ENCODE data around the gene NAGA. TPM values are rescaled to one million over a fixed set of nuclear protein-coding genes. Genes with fewer than 3 reads are reported as not detected.
"Not testable (repeated sequence)": the region's sequence is repeated elsewhere in the genome, so short reads cannot be mapped to it uniquely, and the experiment has no call there.

The NAGA gene
- total RNA-seq, 1 donor from 2014 or later: 10.0 TPM

GRCh38 chr22:42074846-42075676 lies 4.4 kb upstream of the NAGA start:
- DNase-seq: no peak

DNA sequence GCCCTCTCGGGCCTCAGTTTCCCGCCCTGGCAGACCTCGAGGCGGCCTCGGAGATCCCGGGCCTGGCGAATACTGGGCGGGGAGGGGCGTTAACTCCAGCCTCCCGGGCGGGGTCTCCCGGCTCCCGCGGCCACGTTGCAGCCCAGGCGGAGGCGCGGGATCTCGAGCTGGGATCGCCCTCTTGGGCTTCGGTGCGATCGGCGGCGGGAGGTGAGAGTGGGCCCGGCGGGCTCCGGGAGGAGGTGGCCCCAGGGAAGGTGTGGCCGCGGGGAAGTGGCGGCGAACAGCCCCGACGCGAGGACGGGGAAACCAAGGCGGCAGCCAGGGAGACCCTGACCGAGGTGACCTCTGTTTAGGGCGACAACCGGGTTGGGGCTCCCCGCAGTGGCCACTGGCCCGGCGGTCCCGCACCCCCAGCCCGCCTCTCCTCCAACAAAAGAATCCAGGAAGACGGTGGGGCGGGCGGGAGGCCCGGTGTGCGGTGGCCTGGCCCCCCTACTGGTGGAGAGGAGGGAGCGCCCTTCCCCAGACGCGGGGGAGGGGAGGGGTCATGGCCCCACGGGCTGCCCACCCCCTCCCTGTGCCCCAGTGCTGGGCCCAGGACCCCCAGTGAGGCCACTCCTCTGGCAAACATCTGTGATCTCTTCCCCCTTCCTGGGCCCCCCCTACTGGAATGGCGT lies 3.7 kb upstream of the NAGA start, which contains the start of gene PHETA2:
Gene PHETA2 (plus strand): TSS at position 117 of the 680 bp plus-strand sequence. CDS start 3,046 bp downstream, outside the sequence.
- DNase-seq: no peak

DNA sequence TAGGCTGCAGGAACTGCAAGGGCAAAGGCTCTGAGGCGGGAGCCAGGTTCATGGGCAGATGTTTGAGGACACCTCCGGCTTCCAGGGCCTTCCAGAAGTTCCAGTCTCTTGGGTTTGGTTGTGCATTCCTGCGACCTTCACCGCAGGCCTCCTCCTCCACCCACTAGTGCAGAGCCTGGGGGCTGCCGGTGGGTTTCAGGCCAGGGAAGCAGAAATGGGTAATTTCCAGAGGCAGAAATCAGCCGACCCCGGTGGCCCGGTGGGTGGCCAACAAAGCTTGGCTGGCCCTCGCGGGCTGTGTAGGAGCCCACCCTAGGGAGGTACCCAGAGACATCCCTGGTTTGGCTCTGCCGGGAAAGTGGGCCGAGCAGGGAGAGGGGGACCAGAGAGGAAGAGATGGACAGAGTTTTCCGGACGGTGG lies 3.0 kb upstream of the NAGA start:
- DNase-seq: no peak

DNA sequence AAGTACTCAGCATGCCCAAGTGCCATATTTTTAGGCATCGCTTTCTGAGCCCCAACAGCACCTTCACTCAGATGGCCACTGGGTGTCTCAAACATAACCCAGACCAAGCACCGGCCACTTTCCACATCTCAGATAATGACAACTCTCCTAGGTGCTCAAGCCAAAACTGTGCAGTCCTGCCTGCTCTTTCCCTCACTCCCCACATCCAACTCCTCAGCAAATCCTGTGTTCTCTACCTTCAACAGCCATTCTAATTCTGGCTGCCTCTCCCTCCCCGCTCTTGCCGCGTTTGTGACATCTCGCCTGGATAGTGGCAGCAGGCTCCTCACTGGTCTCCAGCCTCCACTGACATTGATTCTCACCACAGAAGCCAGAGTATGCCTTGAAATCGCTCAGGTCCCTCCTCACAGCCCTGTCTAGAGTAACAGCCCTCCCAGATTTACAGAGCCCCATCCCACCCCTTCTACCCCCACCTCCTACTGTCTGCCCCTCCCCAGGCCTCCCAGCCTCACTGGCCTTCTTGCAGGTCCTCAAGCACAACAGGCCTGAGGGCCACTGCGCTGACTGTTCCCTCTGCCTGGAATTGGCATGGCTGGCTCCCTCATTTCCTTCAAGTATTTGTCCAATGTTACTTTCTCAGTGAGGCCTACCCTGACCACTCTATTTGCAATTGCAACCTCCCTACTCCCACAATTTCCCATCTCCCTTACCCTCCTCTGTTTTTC lies 2.2 kb upstream of the NAGA start:
- no peak for DNase-seq

- not testable (repeated sequence) for DNase-seq
These were observed 896 bp upstream of the NAGA start for GRCh38 chr22:42071508-42071907.

DNA sequence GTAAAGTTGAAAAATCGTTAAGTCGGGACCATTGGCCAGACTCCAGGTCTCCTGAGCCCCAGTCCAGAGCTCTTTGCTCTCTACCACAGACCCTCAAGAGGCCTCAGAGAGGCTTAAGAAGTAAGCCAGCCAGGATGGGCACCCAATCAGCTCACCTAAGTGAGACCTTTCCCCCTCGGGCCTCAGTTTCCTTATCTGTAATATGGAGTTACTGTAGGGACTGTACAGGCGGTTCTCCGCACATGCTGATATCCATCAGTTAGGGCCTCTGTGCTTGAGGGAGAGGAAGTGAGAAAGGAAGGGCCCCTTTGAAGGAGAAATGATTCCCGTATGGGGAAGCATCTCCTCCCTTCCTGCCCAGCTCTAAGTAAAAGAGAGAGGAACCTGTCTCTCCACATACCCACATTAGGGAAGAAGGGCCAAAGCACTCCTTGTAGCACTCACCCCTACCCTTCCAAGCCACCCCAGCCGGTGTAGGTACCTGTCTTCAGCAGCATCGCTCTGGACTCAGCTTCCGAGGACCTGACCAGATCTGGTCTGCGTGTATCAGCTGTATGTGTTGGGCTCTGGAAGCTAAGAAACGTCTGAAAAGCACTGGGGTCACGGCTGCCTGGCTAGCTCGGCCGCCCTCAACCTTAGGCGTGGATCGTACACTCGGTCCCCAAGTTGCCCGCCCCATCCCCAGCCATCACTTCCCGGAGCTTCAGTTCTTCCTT lies 653 bp downstream of the NAGA start:
- no peak for DNase-seq

DNA sequence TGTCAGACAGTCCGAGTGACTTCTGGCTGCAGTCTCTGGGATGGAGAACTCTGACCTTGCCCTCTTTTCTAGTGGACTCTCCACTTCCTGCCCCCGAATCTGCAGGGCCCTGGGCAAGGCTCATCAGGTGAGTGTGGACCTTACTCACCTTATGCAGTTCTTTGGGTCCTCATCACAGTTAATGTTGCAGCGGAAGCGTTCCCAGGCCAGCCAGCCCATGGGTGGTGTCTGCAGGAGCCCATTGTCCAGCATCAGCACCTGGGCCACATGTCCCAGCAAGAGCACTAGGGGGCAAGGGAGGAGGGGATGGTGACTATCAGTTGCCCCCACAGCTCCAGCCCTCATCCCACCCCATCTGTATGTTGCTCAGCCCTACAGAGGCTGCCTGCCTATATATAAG lies 2.3 kb downstream of the NAGA start:
- DNase-seq: no peak

DNA sequence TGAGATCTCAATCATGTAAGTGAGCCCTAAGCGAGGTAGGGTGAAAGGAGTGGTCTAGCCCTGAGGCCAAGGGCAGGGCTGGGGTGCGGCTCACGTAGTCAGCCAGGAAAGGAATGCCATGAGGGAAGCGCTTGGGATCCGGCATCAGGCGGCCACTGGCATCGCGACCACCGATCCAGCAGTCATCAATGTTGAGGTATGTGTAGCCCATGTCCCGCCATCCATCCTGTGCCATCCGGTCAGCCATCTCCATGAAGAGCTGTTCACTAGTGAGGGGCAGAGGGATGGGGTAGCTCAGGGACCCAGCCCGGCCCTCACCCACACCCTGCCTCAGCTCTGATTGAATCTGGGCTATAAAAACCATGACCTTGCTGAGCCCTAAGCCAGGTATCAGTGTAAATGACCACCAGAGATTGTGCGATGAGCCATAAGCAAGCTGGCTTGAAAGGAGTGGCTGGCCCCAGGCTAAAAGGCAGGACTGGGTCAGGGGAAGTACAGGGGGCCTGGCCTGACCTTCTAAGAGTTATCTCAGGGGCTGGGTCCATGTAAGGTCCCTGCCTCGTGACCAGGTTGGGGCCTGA lies 2.9 kb downstream of the NAGA start:
- DNase-seq: no peak

GRCh38 chr22:42066937-42067336 lies 3.7 kb downstream of the NAGA start:
- no peak for DNase-seq

DNA sequence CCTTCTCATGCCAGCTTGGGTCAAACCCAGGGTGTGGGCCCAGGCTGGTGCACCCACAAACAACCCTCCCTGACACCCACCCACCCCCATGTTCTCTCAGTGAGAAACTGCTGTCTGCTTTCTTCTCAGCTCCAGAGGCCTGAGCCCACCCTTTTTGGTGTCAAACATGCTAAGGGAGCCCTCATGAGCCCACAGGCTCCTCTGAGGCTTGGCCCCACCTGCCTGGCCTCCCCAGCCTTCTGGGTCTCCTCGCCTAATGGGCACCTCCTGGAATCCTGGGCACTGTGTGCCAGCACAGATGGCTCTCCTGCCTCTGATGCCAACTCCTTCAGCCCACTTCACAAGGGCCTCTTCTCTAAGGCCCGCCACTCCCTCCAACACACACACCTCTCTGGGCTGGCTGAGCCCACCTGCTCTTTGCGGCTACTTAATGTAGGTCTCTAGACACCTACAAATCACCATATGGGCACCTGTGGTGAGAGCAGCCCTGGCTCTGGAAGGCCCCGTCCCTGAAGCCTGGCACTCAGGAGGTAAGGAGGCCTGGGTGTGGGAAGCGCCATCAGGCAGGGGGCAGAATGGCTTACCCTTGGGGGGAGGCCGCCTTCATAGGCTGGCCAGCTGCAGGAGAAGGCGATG lies 4.4 kb downstream of the NAGA start:
- no peak for DNase-seq

GRCh38 chr22:42065438-42066125 lies 5.0 kb downstream of the NAGA start:
- no peak for DNase-seq

- no peak for DNase-seq
These were observed 6.0 kb downstream of the NAGA start for GRCh38 chr22:42064629-42065028.

DNA sequence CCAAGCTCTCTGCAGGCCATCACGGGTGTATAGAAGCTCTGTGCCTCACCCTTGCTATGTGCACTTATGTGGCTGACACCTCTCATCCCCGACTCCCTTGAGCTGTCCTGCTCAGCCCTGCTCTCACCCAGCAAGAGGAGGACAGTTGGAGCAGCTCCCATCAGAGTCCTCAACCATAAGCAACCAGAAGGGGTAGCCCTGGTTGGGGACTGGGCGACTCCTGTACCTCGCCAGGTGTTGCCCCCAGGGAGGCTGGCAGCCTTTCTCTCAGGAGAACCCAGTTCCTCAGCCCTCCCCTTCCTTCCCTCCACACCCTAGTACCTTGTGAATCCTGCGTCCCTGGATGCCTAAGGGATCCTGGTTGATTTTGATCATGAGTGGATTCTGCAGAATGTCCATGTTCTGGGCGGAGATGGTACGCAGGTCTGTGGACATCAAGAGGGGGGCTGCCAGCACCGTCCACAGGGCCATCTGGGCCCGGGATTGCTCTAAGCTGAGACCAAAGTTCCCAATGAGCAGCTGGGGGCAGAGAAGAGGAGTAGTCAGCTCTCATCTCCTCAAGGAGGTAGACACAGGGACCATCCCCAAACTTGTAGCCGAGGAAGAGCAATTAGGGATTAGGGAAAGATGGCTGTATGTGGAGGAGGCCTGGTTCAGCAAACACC lies 8.0 kb downstream of the NAGA start:
- no peak for DNase-seq

DNA sequence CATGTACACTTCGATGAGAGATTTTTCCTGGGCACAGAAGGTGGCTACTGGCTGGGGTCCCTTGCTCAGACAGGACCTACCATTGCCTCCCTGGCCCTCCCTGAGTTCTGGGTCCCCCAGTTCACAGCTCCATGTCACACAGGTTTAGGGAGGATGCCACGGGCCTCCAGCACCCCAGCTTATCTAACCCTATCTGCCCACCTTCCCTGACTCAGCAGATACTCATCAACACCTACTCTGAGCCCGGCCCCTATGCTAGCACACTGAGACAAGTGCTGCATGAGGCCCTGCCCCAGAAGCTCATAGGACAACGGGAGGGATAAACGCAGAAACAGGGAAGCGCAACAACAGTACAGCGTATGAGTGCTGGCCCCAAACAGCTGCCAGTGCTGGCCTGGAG lies 9.6 kb downstream of the NAGA start:
- DNase-seq: no peak

- no peak for DNase-seq
These were observed 10.1 kb downstream of the NAGA start for GRCh38 chr22:42060489-42060888.

DNA sequence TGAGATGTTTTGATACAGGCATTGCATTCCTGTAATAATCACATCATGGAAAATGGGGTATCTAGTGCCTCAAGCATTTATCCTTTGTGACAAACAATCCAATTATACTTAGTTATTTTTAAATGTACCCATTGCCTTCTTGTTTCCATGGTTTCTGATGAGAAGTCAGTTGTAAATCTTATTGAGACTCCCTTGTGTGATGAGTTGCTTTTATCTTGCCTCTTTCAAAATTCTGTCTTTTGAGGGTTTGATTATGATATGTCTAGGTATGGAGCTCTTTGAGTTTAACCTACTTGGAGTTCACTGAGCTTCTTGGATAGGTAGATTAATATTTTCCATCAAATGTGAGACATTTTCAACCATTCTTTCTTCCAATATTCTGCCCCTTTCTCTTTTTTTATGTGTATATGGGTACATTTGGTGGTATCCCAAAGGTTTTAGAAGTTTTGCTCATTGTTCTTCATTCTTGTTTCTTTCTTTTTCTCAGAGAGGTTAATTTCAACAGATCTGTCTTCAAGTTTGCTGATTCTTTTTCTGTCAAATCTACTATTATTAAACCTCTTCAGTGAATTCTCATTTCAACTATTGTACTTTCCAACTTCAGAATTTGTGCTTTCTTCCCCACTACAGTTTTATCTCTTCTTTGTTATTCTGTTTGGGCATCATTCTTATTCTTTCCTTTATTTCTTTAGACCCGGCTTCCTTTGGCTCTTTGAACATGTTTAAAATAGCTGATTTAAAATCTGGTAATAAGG lies 13.7 kb downstream of the NAGA start:
- DNase-seq: no peak

GRCh38 chr22:42052765-42053164 lies 17.8 kb downstream of the NAGA start:
- no peak for DNase-seq

- DNase-seq: no peak
These were observed 19.9 kb downstream of the NAGA start for GRCh38 chr22:42050641-42051180.

DNA sequence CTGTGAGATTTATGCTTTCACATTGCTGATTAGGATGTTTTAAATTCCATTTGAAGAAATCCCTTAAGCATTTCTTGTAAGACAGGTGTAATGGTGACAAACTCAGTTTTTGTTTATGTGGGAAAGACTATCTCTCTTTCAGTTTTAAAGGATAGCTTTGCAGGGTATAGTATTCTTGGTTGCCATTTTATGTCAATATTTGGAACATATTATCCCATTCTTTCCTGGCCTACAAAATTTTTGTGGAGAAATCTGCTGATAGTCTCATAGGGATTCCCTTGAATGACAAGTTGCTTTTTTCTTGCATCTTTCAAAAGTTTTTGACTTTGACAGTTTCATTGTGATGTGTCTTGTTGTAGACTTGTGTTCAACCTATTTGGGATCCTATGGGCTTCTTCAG lies 28.8 kb downstream of the NAGA start:
- no peak for DNase-seq

Data from occipital lobe (tissue), 2 donors.